Measurements from ENCODE around the gene FERMT3.

Gene FERMT3

DNA sequence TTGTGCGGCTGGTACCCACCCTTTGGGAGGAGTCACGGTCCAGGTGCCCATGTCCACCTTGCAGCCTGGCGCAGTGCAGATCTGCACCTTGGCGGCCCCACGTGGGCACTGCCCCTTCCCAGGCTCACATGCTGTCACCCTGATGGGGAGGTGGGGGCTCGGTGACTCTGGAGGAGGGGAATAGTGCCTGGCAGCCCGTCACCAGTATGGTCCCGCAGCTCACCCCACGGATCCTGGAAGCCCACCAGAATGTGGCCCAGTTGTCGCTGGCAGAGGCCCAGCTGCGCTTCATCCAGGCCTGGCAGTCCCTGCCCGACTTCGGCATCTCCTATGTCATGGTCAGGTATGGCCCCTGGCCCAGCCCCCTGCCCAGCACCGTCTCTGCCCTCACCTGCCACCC, 14.3 kb downstream of the FERMT3 start:
- no peak for DNase-seq (ENCODE audit: low read depth in 2 of 2)

DNA sequence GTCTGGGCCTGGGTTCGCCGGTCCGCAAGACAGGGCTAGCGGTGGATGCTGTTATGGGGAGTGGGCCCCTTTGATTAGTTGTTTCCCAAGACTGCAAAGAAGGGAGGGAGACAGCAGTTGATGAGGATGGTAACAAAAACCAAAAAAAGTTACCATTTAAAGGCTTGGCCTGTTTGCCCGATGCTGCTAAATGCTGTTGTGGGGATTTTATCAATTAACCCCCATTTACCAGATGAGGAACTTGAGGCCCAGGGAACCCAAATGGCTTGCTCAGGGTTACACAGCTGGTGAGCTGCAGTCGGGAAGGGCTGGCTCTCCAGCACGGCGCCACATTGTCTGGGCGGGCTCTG, 16.1 kb downstream of the FERMT3 start:
- DNase-seq (ENCODE audit: low read depth in 2 of 2), result no peak

DNA sequence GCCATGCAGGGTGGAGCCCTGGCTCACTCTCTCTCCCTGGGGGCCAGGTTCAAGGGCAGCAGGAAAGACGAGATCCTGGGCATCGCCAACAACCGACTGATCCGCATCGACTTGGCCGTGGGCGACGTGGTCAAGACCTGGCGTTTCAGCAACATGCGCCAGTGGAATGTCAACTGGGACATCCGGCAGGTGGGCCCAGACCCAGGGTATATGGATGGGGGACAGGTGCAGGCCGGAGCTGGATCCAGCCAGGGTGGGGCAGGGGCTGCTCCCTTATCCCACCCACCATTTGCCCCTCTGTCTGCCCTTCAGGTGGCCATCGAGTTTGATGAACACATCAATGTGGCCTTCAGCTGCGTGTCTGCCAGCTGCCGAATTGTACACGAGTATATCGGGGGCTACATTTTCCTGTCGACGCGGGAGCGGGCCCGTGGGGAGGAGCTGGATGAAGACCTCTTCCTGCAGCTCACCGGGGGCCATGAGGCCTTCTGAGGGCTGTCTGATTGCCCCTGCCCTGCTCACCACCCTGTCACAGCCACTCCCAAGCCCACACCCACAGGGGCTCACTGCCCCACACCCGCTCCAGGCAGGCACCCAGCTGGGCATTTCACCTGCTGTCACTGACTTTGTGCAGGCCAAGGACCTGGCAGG, 16.6 kb downstream of the FERMT3 start:
- DNase-seq (ENCODE audit: low read depth in 2 of 2), result no peak

DNA sequence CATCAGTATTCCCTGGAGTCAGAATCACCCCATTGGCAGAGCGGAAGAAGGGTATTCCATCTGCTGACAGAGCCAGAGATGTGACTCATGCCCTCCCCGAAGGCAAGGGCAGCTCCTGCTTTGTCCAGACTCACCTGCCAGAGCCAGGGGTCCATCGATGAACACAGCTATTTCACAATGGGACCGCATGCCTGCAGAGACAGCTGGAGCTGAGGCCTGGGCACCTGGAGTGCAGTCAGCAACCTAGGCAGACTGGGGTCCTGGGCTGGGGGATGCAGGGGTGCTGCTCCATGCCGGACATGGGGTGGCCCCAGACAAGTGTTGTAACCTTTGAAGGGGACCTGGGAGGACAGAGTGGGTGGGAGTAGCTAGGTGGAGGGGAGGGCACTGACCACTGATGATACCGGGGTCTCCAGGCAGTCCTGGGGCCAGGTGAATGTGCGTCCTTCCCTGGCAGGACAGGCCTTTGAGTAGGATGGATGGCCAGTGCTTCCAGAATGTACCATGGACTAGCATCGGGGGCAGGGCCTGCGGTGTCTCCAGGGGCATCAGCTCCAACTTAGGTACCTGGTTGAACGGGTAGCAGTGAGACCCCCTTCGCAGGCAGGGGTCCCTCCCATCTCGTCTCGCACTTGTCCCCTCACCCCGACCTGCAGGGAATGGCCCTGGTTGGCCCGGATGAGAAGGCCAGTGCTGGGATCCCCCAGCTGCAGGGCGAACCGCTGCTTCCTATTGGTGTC, 17.8 kb downstream of the FERMT3 start:
- DNase-seq (ENCODE audit: low read depth in 2 of 2), result no peak

DNA sequence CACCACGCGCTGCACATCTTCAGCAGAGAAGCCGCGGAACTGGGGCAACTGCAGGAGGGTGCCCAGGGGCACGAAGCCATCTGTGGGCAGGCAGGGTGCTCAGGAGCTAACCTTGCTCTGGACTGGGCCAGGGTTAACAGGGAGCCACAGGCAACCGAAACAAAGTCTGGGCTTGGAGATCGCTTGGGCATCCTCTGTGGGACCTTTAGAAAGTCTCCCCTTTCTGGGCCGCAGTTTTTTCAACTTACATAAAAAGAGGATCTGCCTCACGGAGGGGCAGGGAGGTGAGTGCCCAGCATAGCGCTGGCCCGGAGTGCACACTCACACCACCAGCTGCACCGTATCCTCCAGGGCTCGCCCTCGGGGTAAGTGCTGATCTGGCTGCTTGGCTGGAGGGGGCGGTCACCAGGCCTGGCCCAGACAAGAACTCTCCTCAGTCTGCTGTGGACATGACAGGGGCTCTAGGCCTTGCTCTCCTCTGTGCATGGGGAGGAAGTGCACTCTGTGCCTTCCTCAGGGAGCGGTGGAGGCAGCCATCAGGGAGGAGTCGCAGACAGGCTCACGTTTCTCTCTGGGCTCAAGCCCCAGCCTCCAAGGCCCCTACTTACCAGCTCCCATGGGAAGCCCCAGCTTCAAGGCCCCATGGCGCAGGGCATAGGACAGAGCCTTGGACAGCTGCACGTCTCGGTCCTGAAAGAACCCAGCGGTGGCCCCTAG, 18.5 kb downstream of the FERMT3 start:
- no peak for DNase-seq (ENCODE audit: low read depth in 2 of 2)

DNA sequence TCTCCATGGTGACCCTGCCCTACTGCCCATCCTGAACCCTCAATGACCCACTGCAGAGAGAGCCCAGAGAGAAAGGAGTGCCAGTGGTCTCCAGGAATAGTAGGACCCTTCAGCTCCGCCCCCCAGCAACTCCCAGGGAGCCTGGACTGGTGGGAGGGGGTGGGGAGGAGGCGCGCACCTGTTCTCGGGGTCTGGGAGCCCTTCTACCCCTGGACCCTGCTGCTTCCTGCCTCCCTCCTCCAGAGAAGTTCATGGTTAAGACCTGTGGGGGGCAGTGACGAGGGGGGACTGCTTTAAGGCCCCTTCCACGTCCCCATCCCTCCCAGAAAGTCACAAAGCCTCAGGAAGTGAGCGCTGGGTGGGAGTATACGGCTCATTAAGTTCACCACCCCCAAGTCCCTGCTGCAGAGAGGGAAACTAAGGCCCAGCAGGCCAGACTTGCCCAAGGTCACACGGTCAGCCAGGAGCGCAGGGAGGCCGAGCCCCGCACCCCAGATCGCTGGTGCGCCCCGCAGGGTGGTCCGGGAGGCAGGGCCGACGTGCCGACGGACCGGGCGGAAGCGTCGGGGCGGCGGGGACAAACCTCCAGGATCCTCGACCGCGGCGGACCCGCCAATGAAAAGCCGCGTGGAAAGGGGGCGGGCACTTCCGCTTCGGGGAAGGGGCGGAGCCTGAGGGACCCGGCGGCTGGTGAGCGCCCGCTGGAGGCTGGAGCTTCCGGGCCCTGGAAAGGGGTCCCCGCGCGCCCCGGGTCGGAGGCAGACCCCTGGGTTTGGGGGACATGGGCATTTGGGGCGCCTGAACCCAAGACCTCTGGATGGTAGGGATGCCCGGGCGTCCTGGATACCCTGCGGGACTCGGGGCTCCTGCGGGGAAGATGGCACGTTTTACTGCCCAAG, 19.3 kb downstream of the FERMT3 start, which contains the start of the genes NUDT22 and TRPT1:
NUDT22 (plus strand) TSS at position 667 of the 899 bp plus-strand sequence. CDS start 379 bp downstream, outside the sequence.
TRPT1 (minus strand) TSS at position 579 of the 899 bp plus-strand sequence; CDS start at position 253, 326 bp downstream.
- peak; percentile 81 to 84 for DNase-seq (ENCODE audit: low read depth in 2 of 2)

DNA sequence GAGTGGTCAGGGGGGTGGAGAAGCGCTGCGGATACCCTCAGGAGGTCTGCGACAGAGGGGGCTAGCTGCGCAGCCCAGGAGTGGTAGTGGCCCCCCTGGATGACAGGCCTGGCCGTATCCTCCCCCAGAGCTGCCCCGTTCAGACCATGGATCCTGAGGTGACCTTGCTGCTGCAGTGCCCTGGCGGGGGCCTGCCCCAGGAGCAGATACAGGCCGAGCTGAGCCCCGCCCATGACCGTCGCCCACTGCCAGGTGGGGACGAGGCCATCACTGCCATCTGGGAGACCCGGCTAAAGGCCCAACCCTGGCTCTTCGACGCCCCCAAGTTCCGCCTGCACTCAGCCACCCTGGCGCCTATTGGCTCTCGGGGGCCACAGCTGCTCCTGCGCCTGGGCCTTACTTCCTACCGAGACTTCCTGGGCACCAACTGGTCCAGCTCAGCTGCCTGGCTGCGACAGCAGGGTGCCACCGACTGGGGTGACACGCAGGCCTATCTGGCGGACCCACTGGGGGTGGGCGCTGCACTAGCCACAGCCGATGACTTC, 20.1 kb downstream of the FERMT3 start:
- DNase-seq (ENCODE audit: low read depth in 2 of 2), result peak in 1 of 2 donors; percentile 39

DNA sequence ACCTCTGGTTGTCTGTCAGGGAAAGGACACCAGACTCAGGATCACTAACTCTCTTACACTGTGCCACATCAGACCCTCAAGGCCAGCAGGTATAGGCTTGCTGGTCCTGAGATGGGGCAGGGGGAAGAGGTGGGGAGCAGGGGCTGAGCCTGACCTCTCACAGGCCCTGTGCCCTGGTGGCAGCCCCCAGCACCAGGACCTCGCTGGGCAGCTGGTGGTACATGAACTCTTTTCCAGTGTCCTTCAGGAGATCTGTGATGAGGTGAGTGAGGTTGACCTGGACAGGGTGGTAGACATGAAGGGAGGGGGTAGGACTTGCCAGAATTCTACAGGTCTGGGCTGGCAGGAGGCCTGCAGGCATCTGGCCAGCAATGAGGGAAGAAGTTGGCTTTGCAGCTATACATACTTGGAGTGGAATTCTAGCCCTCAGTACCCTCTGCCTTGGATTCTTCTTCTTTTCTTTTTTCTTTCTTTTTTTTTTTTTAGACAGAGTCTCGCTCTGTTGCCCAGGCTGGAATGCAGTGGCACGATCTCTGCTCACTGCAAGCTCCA, 21.0 kb downstream of the FERMT3 start:
- DNase-seq (ENCODE audit: low read depth in 2 of 2), result no peak

DNA sequence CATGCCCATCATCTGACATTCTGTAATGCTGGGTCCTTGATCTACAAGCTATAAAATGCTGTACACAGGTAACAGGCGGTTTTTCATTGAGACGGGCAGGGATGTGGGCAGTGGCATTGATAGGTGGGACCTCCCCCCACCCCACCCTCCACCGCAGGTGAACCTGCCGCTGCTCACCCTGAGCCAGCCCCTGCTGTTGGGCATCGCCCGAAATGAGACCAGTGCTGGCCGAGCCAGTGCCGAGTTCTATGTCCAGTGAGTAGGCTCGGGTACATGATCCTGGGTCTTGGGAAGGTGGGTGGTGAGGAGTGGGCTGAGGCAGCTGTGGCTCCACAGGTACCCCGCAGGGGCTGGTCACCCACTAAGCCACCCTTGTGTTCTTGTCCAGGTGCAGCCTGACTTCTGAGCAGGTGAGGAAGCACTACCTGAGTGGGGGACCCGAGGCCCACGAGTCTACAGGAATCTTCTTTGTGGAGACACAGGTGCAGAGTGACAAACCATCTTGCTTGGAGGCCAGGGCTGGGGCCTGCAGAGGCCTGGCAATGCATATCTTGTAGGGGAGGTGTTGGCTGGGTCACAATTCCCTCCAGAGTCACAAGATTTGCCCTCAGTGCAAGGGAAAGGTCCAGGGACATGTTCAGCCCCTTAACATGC, 22.7 kb downstream of the FERMT3 start:
- no peak for DNase-seq (ENCODE audit: low read depth in 2 of 2)

DNA sequence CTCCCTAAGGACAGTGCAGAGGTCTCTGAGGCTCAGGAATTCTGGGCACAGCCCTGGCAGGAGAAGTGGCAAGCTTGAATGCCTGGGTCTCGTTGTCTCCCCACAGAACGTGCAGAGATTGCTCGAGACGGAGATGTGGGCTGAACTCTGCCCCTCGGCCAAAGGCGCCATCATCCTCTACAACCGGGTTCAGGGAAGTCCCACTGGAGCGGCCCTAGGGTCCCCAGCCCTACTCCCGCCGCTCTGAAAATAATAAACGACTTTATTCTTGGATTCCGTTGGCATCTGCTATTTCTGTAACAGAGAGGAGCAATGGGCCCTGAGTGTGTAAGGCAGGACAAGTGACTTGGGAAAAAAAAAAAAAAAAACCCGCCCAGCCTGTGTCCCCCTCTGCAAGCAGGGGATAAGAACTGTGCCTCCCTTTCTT, 23.2 kb downstream of the FERMT3 start:
- DNase-seq (ENCODE audit: low read depth in 2 of 2), result no peak

DNA sequence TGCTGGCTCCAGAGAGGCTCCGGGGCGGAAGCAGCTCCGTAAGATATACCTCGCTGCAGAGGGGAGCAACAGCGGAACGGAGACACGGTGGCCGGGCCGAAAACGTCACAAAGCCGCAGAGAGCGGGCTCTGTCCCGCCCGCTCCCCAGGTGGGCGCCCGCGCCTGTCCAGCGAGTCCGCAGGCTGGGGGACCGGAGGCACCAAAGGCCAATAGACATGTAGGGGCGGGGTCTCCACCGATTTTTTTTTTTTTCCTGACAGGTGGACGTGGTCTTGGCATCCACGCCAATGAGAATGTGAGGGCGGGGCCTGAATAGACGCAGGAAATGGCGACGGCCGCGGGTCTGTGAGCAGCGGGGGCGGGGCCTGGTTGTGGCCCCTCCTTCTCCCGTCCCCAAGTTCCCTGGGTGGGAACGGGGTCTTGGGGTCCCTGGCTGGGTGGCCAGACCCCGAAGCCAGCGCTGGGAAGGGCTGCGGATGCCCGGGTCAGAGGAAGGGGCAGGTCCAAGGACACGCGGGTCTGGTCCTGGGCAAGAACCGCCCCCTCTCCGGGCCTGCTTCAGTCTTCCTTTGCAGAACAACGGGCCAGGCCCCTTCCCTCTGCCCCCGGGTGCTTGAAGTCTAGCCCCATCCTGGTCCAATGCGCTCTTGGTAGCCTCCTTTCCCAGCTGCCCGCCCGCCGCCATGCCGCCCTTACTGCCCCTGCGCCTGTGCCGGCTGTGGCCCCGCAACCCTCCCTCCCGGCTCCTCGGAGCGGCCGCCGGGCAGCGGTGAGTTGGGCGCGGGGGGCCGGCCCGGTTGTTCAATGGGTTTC, 23.9 kb downstream of the FERMT3 start, which contains the start of gene DNAJC4:
DNAJC4 (plus strand) TSS at position 378 of the 814 bp plus-strand sequence; CDS start at position 685, 307 bp downstream.
- peak; percentile 67 to 77 for DNase-seq (ENCODE audit: low read depth in 2 of 2)

DNA sequence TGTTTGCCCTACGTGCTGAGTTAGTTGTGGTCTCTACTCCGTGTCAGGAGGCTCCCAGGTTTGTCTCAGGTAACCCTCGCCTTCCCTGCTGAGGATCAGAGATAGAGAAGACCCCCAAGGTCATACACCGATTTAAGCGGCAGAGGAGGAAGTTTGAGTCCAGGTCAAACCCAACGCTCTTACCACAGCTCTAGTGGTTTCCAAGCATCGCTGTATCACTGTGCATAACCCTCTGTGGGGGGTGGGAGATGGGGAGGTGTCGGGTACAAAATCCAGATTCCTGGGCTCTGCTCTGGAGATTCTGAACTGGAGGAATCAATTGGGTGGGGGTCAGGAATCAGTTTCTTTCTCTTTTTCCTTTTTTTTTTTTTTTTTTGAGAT, 24.5 kb downstream of the FERMT3 start:
- no peak for DNase-seq (ENCODE audit: low read depth in 2 of 2)

DNA sequence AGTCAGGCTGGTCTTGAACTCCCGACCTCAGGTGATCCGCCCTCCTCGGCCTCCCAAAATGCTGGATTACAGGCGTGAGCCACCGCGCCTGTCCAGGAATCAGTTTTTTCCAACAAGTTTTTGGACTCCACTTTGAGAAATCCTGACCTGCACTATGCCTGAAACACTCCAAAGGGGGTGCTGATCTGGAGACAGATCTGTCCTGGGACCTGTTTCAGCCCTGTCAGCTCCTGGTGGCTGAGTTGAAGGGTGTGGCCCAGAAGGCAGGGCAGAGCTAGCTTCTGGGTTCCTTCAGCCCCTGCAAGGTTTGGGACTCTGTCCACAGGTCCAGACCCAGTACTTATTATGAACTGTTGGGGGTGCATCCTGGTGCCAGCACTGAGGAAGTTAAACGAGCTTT, 25.0 kb downstream of the FERMT3 start:
- DNase-seq (ENCODE audit: low read depth in 2 of 2), result no peak

DNA sequence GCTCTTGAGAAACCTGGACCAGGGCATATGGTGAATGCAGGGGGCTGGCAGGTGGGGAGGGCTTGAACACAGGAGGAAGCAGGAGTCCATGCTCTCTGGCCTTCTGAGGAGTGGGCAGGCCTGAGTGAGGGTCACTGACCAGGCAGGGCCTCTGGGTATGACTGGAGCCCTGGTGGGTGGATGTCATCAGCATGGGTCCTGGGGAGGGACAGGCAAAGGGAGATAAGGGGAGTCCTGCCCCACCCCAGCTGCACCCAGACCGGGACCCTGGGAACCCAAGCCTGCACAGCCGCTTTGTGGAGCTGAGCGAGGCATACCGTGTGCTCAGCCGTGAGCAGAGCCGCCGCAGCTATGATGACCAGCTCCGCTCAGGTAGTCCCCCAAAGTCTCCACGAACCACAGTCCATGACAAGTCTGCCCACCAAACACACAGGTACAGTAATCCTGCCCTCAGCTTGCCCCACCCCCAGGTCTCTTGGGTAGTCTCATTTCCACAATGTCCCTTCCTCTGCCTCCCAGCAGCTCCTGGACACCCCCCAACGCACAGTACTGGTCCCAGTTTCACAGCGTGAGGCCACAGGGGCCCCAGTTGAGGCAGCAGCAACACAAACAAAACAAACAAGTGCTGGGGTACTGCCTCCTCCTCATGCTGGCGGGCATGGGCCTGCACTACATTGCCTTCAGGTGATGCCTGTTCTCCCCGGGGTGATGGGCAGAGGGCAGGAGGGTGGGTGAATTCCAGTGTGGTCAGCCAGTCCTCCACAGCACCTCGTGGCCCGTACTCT, 25.9 kb downstream of the FERMT3 start:
- DNase-seq (ENCODE audit: low read depth in 2 of 2), result no peak

DNA sequence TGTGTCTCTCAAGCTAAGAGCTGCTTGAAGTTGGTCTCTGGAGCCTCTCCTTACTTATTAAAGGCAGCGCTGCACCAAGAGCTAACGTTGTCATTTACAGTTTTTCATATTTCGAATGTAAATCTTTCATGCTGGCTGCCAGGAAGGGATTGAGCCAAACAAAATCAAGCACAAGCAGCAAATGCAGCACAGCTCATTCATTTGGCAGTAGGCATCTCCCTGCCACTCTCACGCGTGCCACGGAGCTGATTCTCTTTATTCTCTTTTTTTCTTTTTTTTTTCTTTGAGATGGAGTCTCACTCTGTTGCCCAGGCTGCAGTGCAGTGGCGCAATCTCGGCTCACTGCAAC, 26.4 kb downstream of the FERMT3 start:
- DNase-seq (ENCODE audit: low read depth in 2 of 2), result no peak

DNA sequence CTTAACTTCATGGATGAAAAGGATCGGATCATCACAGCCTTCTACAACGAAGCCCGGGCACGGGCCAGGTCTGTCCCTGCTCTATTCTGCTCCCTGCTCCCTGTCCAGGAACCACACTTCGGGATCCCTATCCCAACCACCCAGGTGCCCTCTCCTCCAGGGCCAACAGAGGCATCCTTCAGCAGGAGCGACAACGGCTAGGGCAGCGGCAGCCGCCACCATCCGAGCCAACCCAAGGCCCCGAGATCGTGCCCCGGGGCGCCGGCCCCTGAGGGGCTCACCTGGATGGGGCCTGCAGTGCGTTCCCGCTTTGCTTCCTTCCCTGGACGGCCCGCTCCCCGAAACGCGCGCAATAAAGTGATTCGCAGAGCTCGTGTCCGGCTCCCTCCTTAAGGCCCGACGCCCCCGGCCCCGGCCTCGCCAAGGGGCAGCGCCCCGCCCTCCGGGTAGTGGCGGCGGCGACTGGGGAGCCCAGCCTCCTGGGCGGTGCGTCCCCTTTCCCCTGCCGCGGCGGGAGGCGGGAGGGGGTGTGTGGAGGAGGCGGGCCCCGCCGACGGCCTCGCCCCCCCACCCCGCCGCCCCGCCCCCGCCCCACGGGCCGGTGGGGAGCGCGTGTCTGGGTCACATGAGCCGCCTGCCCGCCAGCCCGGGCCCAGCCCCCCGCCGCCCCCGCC, 27.5 kb downstream of the FERMT3 start, which contains the start of gene VEGFB:
VEGFB (plus strand) TSS at position 672 of the 674 bp plus-strand sequence. CDS start 250 bp downstream, outside the sequence.
- peak in 1 of 2 donors; percentile 66 for DNase-seq (ENCODE audit: low read depth in 2 of 2)

DNA sequence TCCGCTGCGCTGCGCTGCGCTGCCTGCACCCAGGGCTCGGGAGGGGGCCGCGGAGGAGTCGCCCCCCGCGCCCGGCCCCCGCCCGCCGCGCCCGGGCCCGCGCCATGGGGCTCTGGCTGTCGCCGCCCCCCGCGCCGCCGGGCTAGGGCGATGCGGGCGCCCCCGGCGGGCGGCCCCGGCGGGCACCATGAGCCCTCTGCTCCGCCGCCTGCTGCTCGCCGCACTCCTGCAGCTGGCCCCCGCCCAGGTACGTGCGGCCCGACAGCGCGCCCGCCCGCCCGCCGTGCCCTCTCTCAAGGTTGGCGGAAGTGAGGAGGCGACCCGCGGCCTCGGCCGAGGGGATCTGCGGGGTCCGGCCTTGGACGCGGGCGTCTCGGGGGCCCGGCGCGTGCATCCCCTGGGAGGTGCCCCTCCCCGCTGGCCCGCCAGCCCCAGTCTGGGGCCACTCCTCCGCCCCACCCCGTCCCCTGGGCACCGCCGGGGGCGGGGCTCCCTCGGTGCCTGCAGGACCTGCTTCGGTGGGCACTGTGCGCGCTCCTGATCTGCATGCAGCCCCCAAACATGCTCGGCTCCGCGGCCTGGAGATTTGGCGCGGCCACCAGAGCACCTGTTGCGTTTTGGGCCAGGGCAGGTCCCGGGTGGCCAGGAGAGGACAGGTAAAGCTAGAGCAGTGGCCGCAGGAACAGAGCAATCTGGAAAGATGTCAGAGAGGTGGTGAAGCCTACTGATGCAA, 28.3 kb downstream of the FERMT3 start:
- DNase-seq (ENCODE audit: low read depth in 2 of 2), result peak in 1 of 2 donors; percentile 26
